Activated CD4-positive, alpha-beta T cell treated with anti-CD3 and anti-CD28 coated beads, Interleukin-2, amount 50 U/mL, for 48 hours (primary cell): ENCODE measurements around the gene HMGB3.
A peak's percentile ranks its signal among the peaks of the same experiment; 100 is the strongest.
"Not testable (repeated sequence)": the region's sequence is repeated elsewhere in the genome, so short reads cannot be mapped to it uniquely, and the experiment has no call there.

Experiments
- DNase-seq, 2 experiments: peaks; one replicate each; pipeline ENCODE4 v3.0.0-alpha.2; 2020

Gene HMGB3

DNA sequence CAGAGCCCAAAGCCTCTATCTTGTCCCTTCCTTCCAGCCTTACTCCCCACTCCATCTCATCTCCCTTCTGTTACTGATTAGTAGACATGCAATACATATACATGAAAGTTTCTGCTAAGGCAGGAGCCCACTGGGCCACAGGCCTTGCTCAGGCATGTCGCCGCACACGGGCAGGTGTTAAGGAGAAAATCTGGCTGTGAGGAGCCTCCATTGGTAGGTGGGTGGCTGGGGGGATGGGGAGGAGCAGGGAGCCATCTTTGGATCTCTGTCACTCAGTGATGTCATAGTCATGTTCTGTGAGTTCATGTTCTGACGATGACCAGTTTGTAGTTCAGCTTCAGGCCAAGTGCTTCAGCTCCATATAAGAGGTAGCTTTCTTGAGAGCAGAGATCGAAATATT lies 2.9 kb upstream of the HMGB3 start:
- no peak for DNase-seq

DNA sequence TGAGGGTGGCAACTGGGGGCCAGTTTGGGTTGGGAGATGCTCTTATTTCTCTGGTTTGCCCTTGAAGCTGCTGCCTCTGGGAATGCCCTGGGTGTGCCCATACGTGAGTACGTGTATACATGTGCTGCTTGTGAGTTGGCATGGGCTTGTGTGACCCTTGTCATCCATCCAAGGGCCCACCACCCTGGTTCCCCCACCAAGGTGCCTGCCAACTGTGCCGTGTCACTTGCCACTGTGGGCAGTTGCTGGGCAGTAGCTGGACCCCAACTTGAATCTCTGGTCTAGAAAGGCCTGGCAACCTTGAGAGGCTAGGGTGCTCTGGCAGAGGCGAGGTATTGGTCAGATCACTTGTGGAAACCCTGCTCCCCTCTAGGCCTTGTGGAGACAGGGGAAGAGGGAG lies 2.4 kb upstream of the HMGB3 start:
- DNase-seq, result no peak

DNA sequence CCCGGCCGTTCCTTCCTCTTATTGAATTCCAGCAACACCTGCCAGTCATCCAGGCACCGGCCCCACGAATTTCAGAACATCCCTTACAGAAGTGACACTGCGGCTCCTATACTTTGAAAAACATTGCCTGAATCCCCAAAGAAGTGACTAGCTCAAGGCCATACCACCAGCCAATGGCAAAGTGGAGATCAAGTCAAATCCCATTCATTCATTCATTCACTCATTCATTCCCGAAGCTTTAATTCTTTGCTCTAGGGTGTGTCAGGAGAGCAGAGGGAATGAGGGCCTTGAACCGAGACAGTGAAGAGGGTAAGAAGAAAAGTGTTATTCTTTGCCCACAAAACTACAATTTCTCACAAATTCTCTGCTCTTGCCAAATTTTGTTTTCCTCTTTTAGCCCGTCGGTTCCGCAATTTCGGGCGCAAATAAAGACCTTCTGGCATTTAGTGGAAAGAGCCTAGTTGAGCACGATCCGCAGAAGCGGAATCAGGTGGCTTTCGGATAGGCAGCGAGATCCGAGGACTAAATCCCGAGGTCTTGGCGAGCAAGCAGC lies 824 bp upstream of the HMGB3 start:
- DNase-seq, result no peak

DNA sequence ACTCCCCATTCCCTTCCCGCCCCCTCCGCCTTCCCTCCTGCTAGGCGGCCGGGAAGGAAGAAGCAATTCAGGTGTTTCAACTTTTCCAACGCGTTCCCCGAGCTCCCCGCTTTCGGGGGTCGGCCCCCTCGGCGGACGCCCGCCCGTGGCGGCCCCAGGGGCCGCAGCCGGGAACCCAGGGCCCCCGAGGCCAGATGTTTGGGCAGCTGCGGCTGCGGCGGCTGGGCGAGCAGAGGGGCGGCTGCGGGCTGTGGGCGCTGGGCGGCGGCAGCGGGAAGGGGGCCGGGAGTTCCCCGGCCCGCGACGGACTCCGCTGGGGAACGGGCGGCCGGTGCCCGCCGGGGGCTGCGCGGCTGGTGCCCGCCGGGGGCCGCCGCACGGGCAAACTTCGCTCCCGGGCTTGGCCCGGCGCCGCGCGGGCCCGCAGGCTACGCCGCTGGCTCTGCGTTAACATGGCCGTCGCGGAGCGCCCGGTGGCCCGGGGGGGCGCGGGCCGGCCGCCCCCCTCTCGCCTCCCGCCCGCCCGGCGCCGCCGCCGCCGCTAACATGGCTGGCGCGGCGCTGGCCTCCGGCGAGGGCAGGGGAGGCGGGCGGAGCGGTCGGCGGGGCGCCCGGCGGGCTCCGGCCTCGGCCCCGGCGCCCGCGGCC lies 510 bp downstream of the HMGB3 start:
- no peak for DNase-seq

DNA sequence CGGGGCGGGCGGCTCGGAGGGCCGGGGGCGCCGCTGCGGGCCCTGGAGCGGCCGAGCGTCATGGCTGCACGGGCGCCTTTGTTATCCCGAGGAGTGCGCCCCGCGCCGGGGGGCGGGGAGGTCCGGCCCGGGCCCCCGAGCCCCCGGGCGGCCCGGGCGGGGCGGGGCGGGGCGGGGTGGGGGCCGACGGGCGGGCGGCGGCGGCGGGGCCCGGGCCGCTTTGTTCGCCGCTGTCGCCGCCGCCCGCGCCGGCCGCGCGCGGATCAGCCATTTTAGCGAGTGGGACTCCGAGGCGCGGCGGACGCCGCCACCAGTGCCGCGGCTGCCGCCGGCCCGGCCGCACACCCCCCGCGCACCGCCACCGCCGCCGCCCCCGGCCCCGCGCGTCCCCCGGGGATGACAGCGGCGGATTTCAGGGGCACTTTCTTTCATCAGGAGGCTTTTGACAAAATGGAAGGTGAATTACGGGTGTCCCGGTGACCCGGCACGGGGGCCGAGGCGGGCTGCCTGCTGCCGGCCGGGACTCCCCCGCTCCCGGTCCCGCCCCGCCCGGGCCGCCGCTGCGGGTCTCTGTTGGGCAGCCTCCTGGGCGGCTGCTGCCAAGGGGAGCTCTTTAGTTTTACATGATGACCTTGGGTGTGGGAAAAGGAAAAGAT lies 1.2 kb downstream of the HMGB3 start:
- DNase-seq, result peak; percentile 5 to 9

DNA sequence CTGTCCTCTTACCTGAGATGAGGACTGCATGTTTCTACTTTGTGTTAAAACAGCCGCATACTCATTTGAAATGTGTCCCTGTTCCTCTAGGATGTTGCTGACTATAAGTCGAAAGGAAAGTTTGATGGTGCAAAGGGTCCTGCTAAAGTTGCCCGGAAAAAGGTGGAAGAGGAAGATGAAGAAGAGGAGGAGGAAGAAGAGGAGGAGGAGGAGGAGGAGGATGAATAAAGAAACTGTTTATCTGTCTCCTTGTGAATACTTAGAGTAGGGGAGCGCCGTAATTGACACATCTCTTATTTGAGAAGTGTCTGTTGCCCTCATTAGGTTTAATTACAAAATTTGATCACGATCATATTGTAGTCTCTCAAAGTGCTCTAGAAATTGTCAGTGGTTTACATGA lies 4.6 kb downstream of the HMGB3 start:
- DNase-seq, result not testable (repeated sequence)

DNA sequence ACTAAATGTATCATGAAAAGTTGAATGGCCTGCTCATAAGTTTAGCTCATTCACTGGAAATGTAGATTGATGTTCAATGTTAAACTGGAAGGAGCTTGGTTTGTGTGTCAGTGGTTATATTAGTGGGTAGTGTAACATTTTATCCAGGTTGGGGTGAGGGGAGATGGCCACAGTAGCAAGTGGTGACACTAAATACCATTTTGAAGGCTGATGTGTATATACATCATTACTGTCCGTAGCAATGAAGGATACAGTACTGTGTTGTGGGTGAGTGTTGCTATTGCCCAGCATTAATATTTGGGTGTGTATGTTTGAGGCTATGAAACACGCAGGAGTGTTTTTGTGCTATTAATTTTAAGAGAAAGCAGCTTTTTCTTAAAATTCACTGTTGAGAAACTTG lies 6.3 kb downstream of the HMGB3 start:
- DNase-seq, result no peak

DNA sequence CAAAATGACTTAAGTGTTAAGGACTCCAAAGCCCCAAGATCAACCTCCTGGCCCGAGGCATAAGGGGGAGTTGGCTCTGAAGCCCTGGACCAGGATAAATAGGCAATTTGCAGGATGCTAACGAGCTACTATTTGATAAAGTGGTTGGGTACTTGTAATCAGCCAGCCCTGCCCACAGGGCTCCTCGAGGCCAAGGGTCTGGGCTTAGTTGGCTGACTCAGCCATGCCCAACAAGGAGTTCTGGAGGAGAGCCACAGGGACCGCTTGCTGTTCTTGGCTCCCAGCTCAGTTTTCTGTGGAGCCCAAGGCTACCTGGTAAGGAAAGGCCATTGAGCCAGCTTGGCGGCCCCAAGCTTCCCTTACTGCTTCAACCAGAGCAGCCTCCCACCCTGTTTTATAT lies 7.8 kb downstream of the HMGB3 start:
- no peak for DNase-seq

DNA sequence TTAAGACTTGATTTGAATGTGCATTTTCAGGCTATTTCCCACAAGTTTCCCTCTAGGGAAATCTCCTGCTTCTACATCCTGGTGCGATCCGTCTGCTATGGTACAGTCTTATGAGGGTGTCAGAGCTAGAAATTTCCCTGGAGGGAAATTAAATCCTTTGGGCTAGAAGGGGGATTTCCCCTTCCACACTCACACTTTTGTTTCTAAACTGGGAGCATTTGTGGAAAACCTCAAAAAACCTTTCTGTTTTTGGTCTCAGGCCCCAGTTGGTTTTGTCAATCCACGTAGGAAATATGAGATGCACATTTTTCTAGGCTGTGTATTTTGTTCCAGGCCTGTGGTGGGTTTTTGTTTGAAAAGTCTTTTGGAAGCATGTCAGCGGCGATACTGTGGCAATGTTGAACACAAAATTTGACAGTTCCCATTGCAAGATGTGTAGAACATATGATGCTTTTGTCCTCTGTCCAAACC lies 17.8 kb downstream of the HMGB3 start:
- DNase-seq, result no peak

DNA sequence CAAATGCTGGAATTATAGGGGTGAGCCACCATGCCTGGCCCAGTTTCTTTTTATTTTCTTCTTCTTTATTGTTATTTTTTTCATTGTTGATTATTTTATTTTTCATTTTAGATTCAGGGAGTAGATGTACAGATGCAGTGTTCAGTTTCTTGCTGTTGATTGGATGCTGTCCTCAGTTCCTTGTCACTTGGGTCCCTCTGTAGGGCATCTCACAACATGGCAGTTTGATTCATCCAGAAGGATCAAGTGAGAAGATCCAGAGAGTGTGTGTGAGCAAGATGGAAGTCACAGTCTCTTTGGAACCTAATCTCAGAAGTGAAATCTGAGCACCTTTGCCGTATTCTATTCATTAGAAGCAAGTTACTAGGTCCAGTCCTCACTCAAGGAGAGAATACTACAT lies 20.9 kb downstream of the HMGB3 start:
- no peak for DNase-seq

DNA sequence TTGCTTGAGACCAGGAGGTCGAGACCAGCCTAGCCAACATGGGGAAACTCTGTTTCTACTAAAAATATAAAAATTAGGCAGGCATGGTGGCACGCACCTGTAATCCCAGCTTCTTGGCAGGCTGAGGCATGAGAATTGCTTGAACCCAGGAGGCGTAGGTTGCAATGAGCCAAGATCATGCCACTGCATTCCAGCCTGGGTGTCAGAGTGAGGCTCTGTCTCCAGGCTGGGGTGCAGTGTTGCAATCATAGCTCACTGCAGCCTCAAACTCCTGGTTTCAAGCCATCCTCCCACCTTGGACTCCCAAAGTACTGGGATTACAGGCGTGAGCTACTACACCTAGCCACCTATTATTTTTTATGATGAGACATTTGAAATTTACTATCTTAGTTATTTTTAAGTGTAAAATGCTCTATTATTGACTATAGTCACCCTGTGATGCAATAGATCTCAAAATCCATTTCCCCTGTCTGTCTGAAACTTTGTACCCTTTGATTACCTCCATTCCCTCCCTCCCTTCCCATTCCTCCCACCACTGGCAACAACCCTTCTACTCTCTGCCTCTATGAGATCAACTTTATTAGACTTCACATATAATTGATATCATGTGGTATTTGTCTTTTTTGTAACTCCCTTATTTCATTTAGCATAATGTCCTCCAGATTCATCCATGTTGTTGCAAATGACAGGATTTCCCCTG lies 23.4 kb downstream of the HMGB3 start:
- no peak for DNase-seq

DNA sequence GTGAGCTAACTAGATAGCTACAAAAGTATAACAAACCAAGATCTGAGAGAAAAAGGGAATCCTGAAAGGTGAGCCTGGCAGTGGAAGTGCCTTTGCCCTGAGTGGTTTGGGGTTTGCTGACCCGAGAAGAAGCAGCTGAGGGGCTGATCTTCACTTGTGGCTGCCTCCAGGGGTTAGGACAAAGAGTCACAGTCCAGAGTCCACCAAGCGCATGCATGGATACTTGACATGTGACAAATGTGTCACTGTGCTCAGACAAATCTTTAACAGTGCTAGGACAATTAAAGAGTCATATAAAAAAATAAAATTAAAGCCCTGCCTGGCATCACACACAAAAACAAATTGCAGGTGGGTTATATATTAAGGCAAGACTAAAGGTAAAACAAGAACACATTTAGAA lies 26.4 kb downstream of the HMGB3 start:
- no peak for DNase-seq

DNA sequence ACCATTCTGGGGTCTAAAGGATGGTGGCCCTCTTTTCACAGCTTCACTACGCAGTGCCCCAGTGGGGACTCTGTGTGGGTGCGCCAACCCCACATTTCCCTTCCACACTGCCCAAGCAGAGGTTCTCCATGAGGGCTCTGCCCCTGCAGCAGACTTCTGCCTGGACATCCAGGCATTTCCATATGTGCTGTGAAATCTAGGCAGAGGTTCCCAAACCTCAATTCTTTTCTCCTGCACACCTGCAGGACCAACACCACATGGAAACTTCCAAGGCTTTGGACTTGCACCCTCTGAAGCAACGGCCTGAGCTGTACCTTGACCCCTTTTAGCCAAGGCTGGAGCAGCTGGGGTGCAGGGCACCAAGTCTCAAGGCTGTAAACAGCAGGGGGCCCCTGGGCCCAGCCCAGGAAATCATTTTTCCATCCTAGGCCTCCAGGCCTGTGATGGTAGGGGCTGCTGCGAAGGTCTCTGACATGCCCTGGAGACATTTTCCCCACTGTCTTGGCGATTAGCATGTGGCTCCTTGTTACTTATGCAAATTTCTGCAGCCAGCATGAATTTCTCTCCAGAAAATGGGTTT lies 30.1 kb downstream of the HMGB3 start:
- DNase-seq, result no peak

DNA sequence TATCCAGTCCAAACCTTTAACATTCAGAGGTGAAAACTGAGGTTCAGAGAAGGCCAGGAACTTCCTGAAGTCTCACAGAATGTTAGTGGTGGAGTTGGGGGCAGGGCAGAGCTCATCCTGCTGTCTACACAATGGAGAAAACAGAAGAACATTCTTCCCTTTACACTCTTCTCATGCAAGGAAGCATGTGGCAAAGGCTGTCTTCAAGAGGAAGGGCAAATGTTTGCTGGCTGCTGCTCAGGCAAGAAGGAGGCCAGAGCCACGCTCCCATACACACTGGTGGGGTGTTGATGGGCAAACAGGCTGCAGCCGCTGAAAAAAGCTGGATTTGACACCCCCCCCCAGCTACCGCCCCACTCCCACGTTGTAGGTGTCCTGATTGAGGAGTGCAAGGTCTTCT lies 32.5 kb downstream of the HMGB3 start:
- no peak for DNase-seq

DNA sequence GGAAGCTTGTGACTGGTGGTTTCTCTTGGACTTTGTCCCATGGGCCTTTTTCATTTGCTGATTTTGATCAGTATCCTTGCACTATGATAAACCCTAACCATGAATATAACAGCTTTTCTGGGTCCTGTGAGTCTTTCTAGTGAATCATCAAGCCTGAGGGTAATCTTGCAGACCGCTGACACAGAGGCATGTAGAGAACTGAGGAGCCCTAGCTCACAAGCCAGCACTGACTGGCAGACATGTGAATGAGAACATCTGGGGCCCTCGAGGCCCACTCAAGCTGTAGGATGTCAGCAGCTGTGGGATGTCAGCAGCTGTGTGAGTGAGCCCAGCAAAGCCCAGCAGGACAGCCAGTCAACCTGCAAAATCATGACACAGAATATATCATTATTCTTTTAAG lies 36.7 kb downstream of the HMGB3 start:
- DNase-seq, result no peak

DNA sequence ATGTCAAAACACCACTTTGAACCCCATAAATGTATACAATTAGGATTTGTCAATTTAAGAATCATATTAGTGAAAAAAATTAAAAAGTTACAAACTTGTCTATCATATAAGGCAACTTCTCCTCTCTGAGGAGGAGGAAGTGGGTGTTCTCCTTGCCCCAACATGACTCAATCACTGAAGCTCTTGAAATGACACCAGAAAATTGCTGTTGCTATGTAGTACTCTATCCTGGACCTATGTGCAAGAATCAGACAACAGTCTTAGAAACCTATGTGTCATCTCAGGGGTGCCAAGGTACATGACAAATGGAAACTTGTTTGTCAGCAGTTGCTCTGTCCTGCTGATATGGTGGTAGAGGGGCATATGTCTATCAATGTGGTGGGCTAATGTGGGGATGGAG lies 47.7 kb downstream of the HMGB3 start:
- DNase-seq, result no peak

DNA sequence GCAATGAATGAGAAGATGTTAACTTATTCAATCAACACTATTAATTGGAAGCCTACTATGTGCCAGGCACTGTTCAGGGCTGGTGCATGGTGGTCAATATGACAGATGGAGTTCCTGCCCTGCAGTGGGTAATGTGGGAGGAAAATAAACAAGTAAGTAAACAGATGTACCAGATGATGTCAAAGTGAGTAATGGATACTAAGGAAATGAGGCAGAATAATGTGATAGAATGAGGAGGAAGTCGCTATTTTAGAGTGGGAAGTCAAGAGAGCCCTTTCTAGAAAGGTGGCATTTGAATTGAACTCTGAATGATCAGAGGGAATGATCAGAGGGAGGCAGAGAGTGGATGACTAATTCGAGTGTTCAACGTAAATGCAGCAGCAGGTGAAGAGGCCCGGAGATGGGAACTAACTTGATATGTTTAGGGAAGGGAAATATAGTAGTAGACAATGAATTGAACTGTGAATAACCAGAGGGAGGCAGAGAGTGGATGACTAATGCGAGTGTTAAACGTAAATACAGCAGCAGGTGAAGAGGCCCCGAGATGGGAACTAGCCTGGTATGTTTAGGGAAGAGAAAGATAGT lies 48.3 kb downstream of the HMGB3 start:
- DNase-seq, result no peak

DNA sequence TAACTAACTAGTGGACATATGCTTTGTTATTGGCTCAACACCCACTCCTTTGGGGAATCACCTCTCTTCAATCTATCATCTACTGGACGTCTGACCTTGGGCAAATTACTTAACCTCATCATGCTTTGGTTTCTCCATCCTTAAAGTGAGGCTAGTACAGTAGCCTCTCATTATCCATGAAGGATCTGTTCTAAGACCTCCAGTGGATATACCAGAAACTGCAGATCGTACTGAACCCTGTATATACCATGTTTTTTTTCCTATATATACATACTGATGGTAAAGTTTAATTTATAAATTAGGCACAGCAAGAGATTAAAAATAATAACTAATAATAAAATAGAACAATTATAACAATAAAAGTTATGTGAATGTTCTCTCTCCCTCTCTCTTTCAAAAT lies 56.2 kb downstream of the HMGB3 start:
- DNase-seq, result no peak
